GM13977 (cell line): ENCODE results near the gene RAPGEF3.

ENCODE experiments used
- DNase-seq: peaks from one replicate; pipeline ENCODE4 v3.0.0; 2012; ENCODE audit warnings: low spot score
- CTCF ChIP-seq: IDR thresholded peaks from 2 replicates; pipeline ENCODE4 v1.5.1; 2012; ENCODE audit warnings: mild to moderate bottlenecking, control low read depth; ENCODE audit not compliant: insufficient read depth; ENCODE audit errors: extremely low read depth, missing control alignments
- in situ Hi-C: fragments of 300-500 bp; cut with MboI; formaldehyde crosslinking; loops from one replicate; pipeline ENCODE4 v1.12.0; 2022; ENCODE audit warnings: low sequenced_read_pairs, low pct_unique_long_range_greater_than_20kb, mixed read lengths, inconsistent platforms; ENCODE audit not compliant: unreplicated experiment

Gene RAPGEF3

GRCh38 chr12:47776471-47777143, 17.9 kb upstream of the RAPGEF3 start:
- no peak for DNase-seq
- TF ChIP-seq CTCF, result no peak
- in situ Hi-C loops, result loop anchor here (10.0 kb wide), 1 partner anchor 62 kb away; no protein-coding TSS in a partner anchor

GRCh38 chr12:47775100-47775911, 16.6 kb upstream of the RAPGEF3 start:
- no peak for TF ChIP-seq CTCF
- in situ Hi-C loops, result loop anchor here (10.0 kb wide), 1 partner anchor 61 kb away; no protein-coding TSS in a partner anchor
- DNase-seq, result peak; percentile 53

DNA sequence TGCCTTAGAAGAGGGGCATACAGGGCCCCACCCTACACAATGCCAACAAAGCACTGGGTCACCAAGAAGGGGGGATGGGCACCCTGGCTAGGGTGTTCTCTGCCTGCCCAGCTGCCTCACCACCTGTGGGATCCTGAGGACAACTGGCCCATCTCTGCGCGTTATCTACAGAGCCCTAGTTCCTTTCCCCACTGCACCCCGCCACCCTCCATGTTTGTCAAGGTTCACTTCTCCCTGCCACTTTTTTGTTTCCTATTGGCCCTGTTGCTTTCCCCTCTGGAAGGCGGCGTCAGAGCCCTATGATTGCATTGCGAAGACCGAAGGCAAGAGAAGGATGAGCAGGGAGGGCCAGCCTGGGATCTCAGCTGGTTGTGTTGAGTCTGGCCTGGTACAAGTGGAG, 16.0 kb upstream of the RAPGEF3 start:
- DNase-seq, result no peak
- TF ChIP-seq CTCF, result no peak
- in situ Hi-C loops, result loop anchor here (10.0 kb wide), 1 partner anchor 60 kb away; no protein-coding TSS in a partner anchor

DNA sequence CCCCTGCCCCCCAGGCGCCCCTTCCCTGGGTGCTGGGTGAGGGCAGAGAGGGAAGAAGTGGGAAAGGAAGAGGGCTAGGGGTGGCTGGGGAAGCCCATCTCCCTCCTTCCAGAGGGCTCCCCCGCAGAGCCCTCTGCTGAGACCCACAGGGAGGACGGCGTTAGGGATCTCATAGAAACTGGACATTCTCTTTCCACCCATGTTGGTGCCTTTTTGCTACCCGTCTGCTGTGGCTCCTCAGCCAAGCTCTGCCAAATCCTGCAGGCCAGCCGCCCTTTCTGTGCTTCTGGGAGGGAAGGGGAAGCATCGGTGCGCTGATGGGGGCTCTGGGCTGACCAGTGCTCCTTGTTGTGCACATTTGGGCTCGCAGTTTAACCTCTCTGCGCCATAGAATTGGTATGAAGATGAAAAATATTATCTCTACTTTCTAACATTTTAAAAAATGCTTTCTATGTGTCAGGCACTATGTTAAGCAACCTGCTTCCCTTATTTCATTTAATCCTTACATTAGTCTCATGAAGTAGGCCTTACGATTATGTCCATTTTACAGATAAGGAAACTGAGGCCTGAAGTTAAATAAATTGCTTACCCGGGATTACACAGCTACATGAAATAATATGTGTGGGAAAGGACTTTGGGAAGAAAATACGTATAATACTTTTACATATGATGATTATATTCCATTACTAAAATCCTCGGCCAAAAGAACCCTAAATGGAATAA, 15.3 kb upstream of the RAPGEF3 start:
- no peak for DNase-seq
- no peak for TF ChIP-seq CTCF
- in situ Hi-C loops, result loop anchor here (10.0 kb wide), 1 partner anchor 59 kb away; no protein-coding TSS in a partner anchor

GRCh38 chr12:47773062-47773857, 14.6 kb upstream of the RAPGEF3 start, which contains the start of gene SLC48A1:
Gene SLC48A1, plus strand, starts transcription at chr12:47773238. Its CDS starts 67 bp downstream, at chr12:47773305.
- DNase-seq, result peak; percentile 95
- in situ Hi-C loops, result loop anchor here (10.0 kb wide), 1 partner anchor 58 kb away; no protein-coding TSS in a partner anchor

More at GRCh38 chr12:47773062-47773857, 14.6 kb upstream of the RAPGEF3 start, which contains the start of gene SLC48A1:
- TF ChIP-seq CTCF, result peak; percentile 49
